Measurements from ENCODE around the gene RFTN1. TPM values are rescaled to one million over a fixed set of nuclear protein-coding genes. Genes with fewer than 3 reads are reported as not detected.

RFTN1 gene
- total RNA-seq, 1 donor from 2014 or later: 41.8 TPM

GRCh38 chr3:16515885-16516420 is 2.5 kb upstream of the RFTN1 start:
- DNase-seq (ENCODE audit: low spot score): no peak
- H3K4me3 Mint-ChIP-seq (ENCODE audit: unreplicated experiment): no peak overlapping the region
- no peak overlapping the region for H3K27ac Mint-ChIP-seq (ENCODE audit: unreplicated experiment)
- no peak for TF ChIP-seq CTCF (IDR thresholded peaks at IDR 0.05; ENCODE audit: unreplicated experiment)
- H3K9me3 Mint-ChIP-seq (ENCODE audit: unreplicated experiment): no peaks in the 10 kb centered on the region
- H3K4me1 Mint-ChIP-seq (ENCODE audit: unreplicated experiment): peaks cover 53% of the 10 kb centered on the region
- peaks cover 9% of the 10 kb centered on the region for H3K27me3 Mint-ChIP-seq (ENCODE audit: unreplicated experiment)
- H3K36me3 Mint-ChIP-seq (ENCODE audit: low read depth, unreplicated experiment): peaks cover 5% of the 10 kb centered on the region

GRCh38 chr3:16514755-16515353 is 1.4 kb upstream of the RFTN1 start:
- Mint-ChIP-seq H3K27ac (ENCODE audit: unreplicated experiment) (peak overlapping the region; percentile 61), H3K36me3 (ENCODE audit: low read depth, unreplicated experiment) (peaks cover 5% of the 10 kb centered on the region), H3K4me1 (ENCODE audit: unreplicated experiment) (peaks cover 59% of the 10 kb centered on the region), H3K27me3 (ENCODE audit: unreplicated experiment) (peaks cover 9% of the 10 kb centered on the region), H3K9me3 (ENCODE audit: unreplicated experiment) (no peaks in the 10 kb centered on the region), H3K4me3 (ENCODE audit: unreplicated experiment) (peak overlapping the region; percentile 43)
- DNase-seq (ENCODE audit: low spot score): no peak
- TF ChIP-seq CTCF (IDR thresholded peaks at IDR 0.05; ENCODE audit: unreplicated experiment): no peak

GRCh38 chr3:16514021-16514700 is 662 bp upstream of the RFTN1 start:
- DNase-seq (ENCODE audit: low spot score): no peak
- H3K4me3 Mint-ChIP-seq (ENCODE audit: unreplicated experiment): peak overlapping the region; percentile 68
- peaks cover 9% of the 10 kb centered on the region for H3K27me3 Mint-ChIP-seq (ENCODE audit: unreplicated experiment)
- no peaks in the 10 kb centered on the region for H3K9me3 Mint-ChIP-seq (ENCODE audit: unreplicated experiment)
- no peak overlapping the region for H3K27ac Mint-ChIP-seq (ENCODE audit: unreplicated experiment)
- H3K36me3 Mint-ChIP-seq (ENCODE audit: low read depth, unreplicated experiment): peaks cover 5% of the 10 kb centered on the region
- TF ChIP-seq CTCF (IDR thresholded peaks at IDR 0.05; ENCODE audit: unreplicated experiment): no peak
- H3K4me1 Mint-ChIP-seq (ENCODE audit: unreplicated experiment): peaks cover 61% of the 10 kb centered on the region

GRCh38 chr3:16512435-16513140 is 911 bp downstream of the RFTN1 start:
- H3K9me3 Mint-ChIP-seq (ENCODE audit: unreplicated experiment): no peaks in the 10 kb centered on the region
- peak overlapping the region; percentile 74 for H3K27ac Mint-ChIP-seq (ENCODE audit: unreplicated experiment)
- TF ChIP-seq CTCF (IDR thresholded peaks at IDR 0.05; ENCODE audit: unreplicated experiment): no peak
- H3K4me3 Mint-ChIP-seq (ENCODE audit: unreplicated experiment): peak overlapping the region; percentile 96
- peaks cover 7% of the 10 kb centered on the region for H3K36me3 Mint-ChIP-seq (ENCODE audit: low read depth, unreplicated experiment)
- DNase-seq (ENCODE audit: low spot score): peak; percentile 8
- H3K27me3 Mint-ChIP-seq (ENCODE audit: unreplicated experiment): peaks cover 10% of the 10 kb centered on the region
- H3K4me1 Mint-ChIP-seq (ENCODE audit: unreplicated experiment): peaks cover 57% of the 10 kb centered on the region
